K562 (cell line): ENCODE results near the gene LVRN. TPM values are rescaled to one million over a fixed set of nuclear protein-coding genes. Genes with fewer than 3 reads are reported as not detected.

ENCODE experiments used
- ATAC-seq: fragments of 200-7000 bp; cut with Tn5 transposase; 3 replicates; pipeline ENCODE4 v1.9.1; 2020; ENCODE audit warnings: moderate library complexity
- BruUV-seq: library from RNA; stranded (reverse); fragments of 400-500 nt; replicated peaks from 2 replicates; lab custom pipeline; 2021; lab: Mats Ljungman, UMichigan
- CTCF ChIA-PET: fragments of 300-600 bp; formaldehyde crosslinking; extraction: SDS; loops from one replicate; lab custom pipeline; 2021; ENCODE audit warnings: low intra/inter-chr PET ratio; lab: Yijun Ruan, JAX
- POLR2A ChIA-PET: fragments of 300-600, 350-650 bp; sonication (Branson Sonifier 250); formaldehyde crosslinking; extraction: SDS; loops from one replicate; lab custom pipeline; 2021; ENCODE audit warnings: antibody characterized with exemption, inconsistent platforms; lab: Yijun Ruan, JAX
- DNase-seq, 4 experiments: peaks; one replicate each; pipeline versions ENCODE4 v3.0.0 to v3.0.0-alpha.2; 2011 to 2018; ENCODE audit warnings: low spot score in 3 of 4, mixed read lengths in 3 of 4; ENCODE audit errors: extremely low read depth in 1 of 4
- FAIRE-seq: peaks from 2 replicates; lab custom pipeline; 2011; peaks lifted over from hg19 to GRCh38; lab: Jason Lieb, UNC
- H2AFZ ChIP-seq: 2 replicates; pipeline ENCODE4 v1.6.0; 2011; ENCODE audit warnings: low read depth, low read length, control low read depth, inconsistent platforms
- H3K27ac ChIP-seq: fragments of 200-600 bp; 3 replicates; pipeline ENCODE4 v1.8.0; 2011; ENCODE audit warnings: low read depth, mild to moderate bottlenecking, control low read depth, inconsistent platforms, low read length, moderate library complexity, mixed read lengths; ENCODE audit errors: extremely low read depth
- H3K27me3 ChIP-seq, 2 experiments: fragments of 300-600 bp in 1 of 2; 2 replicates in 1 of 2; 3 replicates in 1 of 2; pipeline versions ENCODE4 v1.6.0 to v1.8.0; 2011; ENCODE audit warnings: inconsistent platforms in 2 of 2, low read length in 2 of 2, mild to moderate bottlenecking in 1 of 2, mixed read lengths in 1 of 2, moderate library complexity in 1 of 2; ENCODE audit not compliant: control insufficient read depth in 2 of 2, insufficient read depth in 2 of 2
- H3K36me3 ChIP-seq: fragments of 300-600 bp; 3 replicates; pipeline ENCODE4 v1.8.0; 2011; ENCODE audit warnings: mild to moderate bottlenecking, low read length, inconsistent platforms; ENCODE audit not compliant: control insufficient read depth, insufficient read depth
- H3K4me1 ChIP-seq, 2 experiments: fragments of 200-600 bp in 1 of 2; replicated peaks in 1 of 2; 2 replicates in 1 of 2; 3 replicates in 1 of 2; pipeline versions ENCODE4 v1.5.1 to v1.8.0; 2011; ENCODE audit warnings: inconsistent platforms in 2 of 2, low read length in 2 of 2, mild to moderate bottlenecking in 1 of 2, mixed read lengths in 1 of 2, moderate library complexity in 1 of 2; ENCODE audit not compliant: control insufficient read depth in 2 of 2, insufficient read depth in 2 of 2
- H3K4me2 ChIP-seq: 2 replicates; pipeline ENCODE4 v1.6.1; 2011; ENCODE audit warnings: low read length, control low read depth, inconsistent platforms, mixed read lengths; ENCODE audit not compliant: insufficient read depth
- H3K4me3 ChIP-seq: fragments of 200-600 bp; sonication (generic), shearing (Covaris generic); 2 replicates; pipeline ENCODE4 v1.5.1; 2016; ENCODE audit warnings: control low read depth, inconsistent platforms
- H3K79me2 ChIP-seq: fragments of 200-600 bp; 3 replicates; pipeline ENCODE4 v1.8.0; 2011; ENCODE audit warnings: low read length, inconsistent platforms; ENCODE audit not compliant: control insufficient read depth, insufficient read depth
- H3K9ac ChIP-seq, 2 experiments: 2 replicates each; pipeline versions ENCODE4 v1.6.0 to v1.6.1; 2011; ENCODE audit warnings: low read depth in 2 of 2, low read length in 2 of 2, control low read depth in 1 of 2, inconsistent platforms in 1 of 2, mild to moderate bottlenecking in 1 of 2, mixed read lengths in 1 of 2; ENCODE audit not compliant: insufficient read depth in 1 of 2
- H3K9me1 ChIP-seq: one replicate; pipeline ENCODE4 v1.6.0; 2011; ENCODE audit warnings: inconsistent platforms, mild to moderate bottlenecking, low read length, moderate library complexity; ENCODE audit not compliant: control insufficient read depth, insufficient read depth
- H3K9me3 ChIP-seq: replicated peaks from 2 replicates; pipeline ENCODE4 v1.5.1; 2011; ENCODE audit warnings: low read depth, low read length, inconsistent platforms; ENCODE audit not compliant: control insufficient read depth, insufficient read depth
- H4K20me1 ChIP-seq: replicated peaks from 2 replicates; pipeline ENCODE4 v1.6.1; 2011; ENCODE audit warnings: low read length, inconsistent platforms, mixed read lengths; ENCODE audit not compliant: control insufficient read depth, insufficient read depth
- CTBP1 ChIP-seq: fragments of 450-650 bp; IDR thresholded peaks from 2 replicates; pipeline ENCODE4 v1.6.1; 2016; ENCODE audit warnings: borderline replicate concordance
- HCFC1 ChIP-seq: IDR thresholded peaks from 2 replicates; pipeline ENCODE4 v1.6.1; 2012; ENCODE audit warnings: low read depth, low read length, improper control_type of control experiment
- SNRNP70 ChIP-seq: fragments of 200-400 bp; formaldehyde crosslinking; optimal IDR thresholded peaks from 2 replicates; pipeline ENCODE3; 2017; ENCODE audit warnings: low read depth, low read length
- TOE1 ChIP-seq, 2 experiments: fragments of 450-650 bp in 1 of 2; sonication (generic) in 1 of 2; formaldehyde crosslinking in 1 of 2; IDR thresholded peaks; 2 replicates each; pipeline versions ENCODE4 v1.7.1 to v1.8.0; 2016 to 2022; ENCODE audit warnings: borderline replicate concordance in 2 of 2, mild to moderate bottlenecking in 2 of 2, antibody characterized with exemption in 1 of 2, inconsistent platforms in 1 of 2, low read depth in 1 of 2, missing genetic modification reagents in 1 of 2, moderate library complexity in 1 of 2
- TSHZ1 ChIP-seq: fragments of 250-450 bp; sonication (Bioruptor Pico); IDR thresholded peaks from 2 replicates; pipeline ENCODE4 v1.4.0; 2020; ENCODE audit warnings: mild to moderate bottlenecking, moderate library complexity
- ZNF41 ChIP-seq: fragments of 250-450 bp; sonication (Bioruptor Pico); conservative IDR thresholded peaks from 2 replicates; pipeline ENCODE4 v1.4.0; 2020; ENCODE audit warnings: mild to moderate bottlenecking
- WGBS: fragments of 100-300 bp; shearing (Covaris generic); methylation state at CpG from one replicate; pipeline ENCODE4 v1.1.6; 2016; ENCODE audit warnings: low coverage, mixed read lengths; ENCODE audit not compliant: insufficient coverage; ENCODE audit errors: missing lambda C conversion rate; 5-methylcytosine and 5-hydroxymethylcytosine counted together
- in situ Hi-C: fragments of 300-500 bp; cut with MboI; formaldehyde crosslinking; loops from 4 replicates; pipeline ENCODE4 v1.15.0; 2018; ENCODE audit warnings: inconsistent platforms, mixed read lengths
- intact Hi-C: fragments of 100-400 bp; cut with micrococcal nuclease; formaldehyde crosslinking; loops from 2 replicates; pipeline ENCODE4 v1.14.2; 2022
- polyA plus RNA-seq, 8 experiments: library from polyadenylated mRNA; depleted of rRNA in 4 of 8; stranded (reverse) in 5 of 8; unstranded in 3 of 8; fragments of >200 nt; fragmentation: Nextera tagmentation in 2 of 8; fragmentation: Illumina TruSeq in 1 of 8; extraction: Ambion mirVana in 2 of 8; extraction: Trizol in 1 of 8; gene quantifications; 2 replicates each; pipeline versions ENCODE4 v1.2.1 to v1.2.3, GENCODE V29; 2011 to 2014; ENCODE audit warnings: inconsistent platforms in 1 of 8, missing spikeins in 1 of 8
- total RNA-seq, 7 experiments: library from RNA; depleted of rRNA in 6 of 7; stranded (reverse); fragments of >200 nt in 6 of 7; fragmentation: Illumina TruSeq in 2 of 7; extraction: Trizol in 2 of 7; gene quantifications; 2 replicates each; pipeline versions ENCODE4 v1.2.1 to v1.2.3, GENCODE V29; 2011 to 2021; ENCODE audit warnings: low replicate concordance in 1 of 7
- TF ChIP-seq, protein P1 (sequence below): sonication (generic); formaldehyde crosslinking; IDR thresholded peaks from 2 replicates; pipeline ENCODE4 v1.8.1; 2023; ENCODE audit warnings: mild to moderate bottlenecking, missing genetic modification reagents

LVRN gene
- total and polyA plus RNA-seq, 9 of the 15 experiments (the other 6 are each of a cell fraction or from before 2014, with no cell fraction given): 2.6 to 5.3 (median 4.1) TPM

DNA sequence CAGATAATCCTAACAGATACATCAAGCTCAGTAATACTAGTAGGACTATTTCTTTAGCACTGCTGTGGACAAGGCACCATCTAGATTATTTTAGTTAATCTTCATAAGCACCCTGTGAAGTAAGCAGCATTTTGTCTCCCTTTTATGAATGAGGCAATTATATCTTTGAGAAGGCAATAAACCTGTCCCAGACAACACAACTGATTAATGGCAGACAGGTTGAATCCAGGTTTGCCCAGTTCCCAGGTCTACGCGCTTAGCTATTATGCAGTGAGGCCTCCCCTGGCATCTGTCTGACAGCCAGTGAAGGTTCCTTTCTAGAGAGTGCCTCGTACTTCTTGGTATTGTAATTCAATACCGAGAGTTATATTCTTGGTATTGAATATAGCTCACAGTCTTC is 9.7 kb upstream of the LVRN start:
- no TSS peak for BruUV-seq
- Histone ChIP-seq H3K9ac (no peak overlapping the region), H2AFZ (no peak overlapping the region), H3K9me1 (no peaks in the 10 kb centered on the region), H3K9me3 (no peaks in the 10 kb centered on the region), H3K4me1 (no peaks in the 10 kb centered on the region), H3K27me3 (no peaks in the 10 kb centered on the region; a peak in 1 of 5 replicates), H3K36me3 (no peaks in the 10 kb centered on the region), H4K20me1 (no peaks in the 10 kb centered on the region), H3K4me2 (no peak overlapping the region), H3K27ac (no peak overlapping the region)
- no peak for DNase-seq
- FAIRE-seq: no peak
- in situ Hi-C loops: no loop called here
- POLR2A ChIA-PET: interaction anchor here (1.4 kb wide), 1 partner anchor 13 kb away, joined by 3 read pairs; no protein-coding TSS in a partner anchor
- TF ChIP-seq, protein P1, sequence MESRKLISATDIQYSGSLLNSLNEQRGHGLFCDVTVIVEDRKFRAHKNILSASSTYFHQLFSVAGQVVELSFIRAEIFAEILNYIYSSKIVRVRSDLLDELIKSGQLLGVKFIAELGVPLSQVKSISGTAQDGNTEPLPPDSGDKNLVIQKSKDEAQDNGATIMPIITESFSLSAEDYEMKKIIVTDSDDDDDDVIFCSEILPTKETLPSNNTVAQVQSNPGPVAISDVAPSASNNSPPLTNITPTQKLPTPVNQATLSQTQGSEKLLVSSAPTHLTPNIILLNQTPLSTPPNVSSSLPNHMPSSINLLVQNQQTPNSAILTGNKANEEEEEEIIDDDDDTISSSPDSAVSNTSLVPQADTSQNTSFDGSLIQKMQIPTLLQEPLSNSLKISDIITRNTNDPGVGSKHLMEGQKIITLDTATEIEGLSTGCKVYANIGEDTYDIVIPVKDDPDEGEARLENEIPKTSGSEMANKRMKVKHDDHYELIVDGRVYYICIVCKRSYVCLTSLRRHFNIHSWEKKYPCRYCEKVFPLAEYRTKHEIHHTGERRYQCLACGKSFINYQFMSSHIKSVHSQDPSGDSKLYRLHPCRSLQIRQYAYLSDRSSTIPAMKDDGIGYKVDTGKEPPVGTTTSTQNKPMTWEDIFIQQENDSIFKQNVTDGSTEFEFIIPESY (CRISPR knock-in tag): no peak
- TF ChIP-seq TOE1 (IDR thresholded peaks at IDR 0.05; ENCODE audit: borderline replicate concordance) (no peak), TOE1 (CRISPR knock-in tag; IDR thresholded peaks at IDR 0.05; ENCODE audit: borderline replicate concordance, low read depth) (no peak), HCFC1 (no peak), CTBP1 (no peak), TSHZ1 (CRISPR knock-in tag) (no peak), ZNF41 (CRISPR knock-in tag) (no peak), SNRNP70 (no peak)
- TF ChIP-seq, all 486 proteins: peak for 0
- Histone ChIP-seq H3K4me3 (no peak overlapping the region), H3K79me2 (no peaks in the 10 kb centered on the region)
- ATAC-seq: no peak
- CTCF ChIA-PET: no interaction called here
- intact Hi-C loops: no loop called here
- 18% methylated on average over 4 of the region's 4 CpGs for WGBS
